ENCODE measurements around the gene HID1.

HID1 gene

GRCh38 chr17:74946641-74947040, 25.9 kb downstream of the HID1 start:
- DNase-seq: no peak

GRCh38 chr17:74945543-74945942, 27.0 kb downstream of the HID1 start:
- DNase-seq: no peak

- no peak for DNase-seq
Measured at GRCh38 chr17:74943808-74944522, 28.6 kb downstream of the HID1 start.

GRCh38 chr17:74941128-74941725, 31.3 kb downstream of the HID1 start:
- DNase-seq: no peak

GRCh38 chr17:74939534-74939933, 33.0 kb downstream of the HID1 start:
- no peak for DNase-seq

GRCh38 chr17:74938194-74938950, 34.2 kb downstream of the HID1 start:
- DNase-seq: no peak

GRCh38 chr17:74937064-74938051, 35.2 kb downstream of the HID1 start:
- no peak for DNase-seq

GRCh38 chr17:74936470-74936799, 36.1 kb downstream of the HID1 start:
- DNase-seq: no peak

GRCh38 chr17:74935585-74936469, 36.7 kb downstream of the HID1 start, which contains the start of gene OTOP3:
TSS of gene OTOP3 (plus strand) at chr17:74935898. CDS start at chr17:74935922, 24 bp downstream.
- no peak for DNase-seq

- DNase-seq: no peak
Measured at GRCh38 chr17:74935048-74935447, 37.5 kb downstream of the HID1 start.

- DNase-seq: no peak
Measured at GRCh38 chr17:74930535-74931036, 42.0 kb downstream of the HID1 start.

GRCh38 chr17:74928786-74929185, 43.8 kb downstream of the HID1 start:
- no peak for DNase-seq

- no peak for DNase-seq
Measured at GRCh38 chr17:74925242-74925641, 47.3 kb downstream of the HID1 start.

GRCh38 chr17:74924250-74924948, 48.2 kb downstream of the HID1 start, which contains the start of gene OTOP2:
TSS of gene OTOP2 (plus strand) at chr17:74924273. CDS start at chr17:74924633, 360 bp downstream.
- DNase-seq: no peak

- peak in 1 of 2 donors; percentile 38 for DNase-seq
Measured at GRCh38 chr17:74923538-74924249, 48.9 kb downstream of the HID1 start.

GRCh38 chr17:74922694-74923537, 49.6 kb downstream of the HID1 start, which contains the start of gene USH1G:
TSS of gene USH1G (minus strand) at chr17:74923255. CDS start at chr17:74923073, 182 bp downstream.
- DNase-seq: no peak

GRCh38 chr17:74922172-74922571, 50.4 kb downstream of the HID1 start:
- DNase-seq: no peak

GRCh38 chr17:74921769-74922168, 50.8 kb downstream of the HID1 start:
- no peak for DNase-seq
